Stimulated activated CD8-positive, alpha-beta memory T cell treated with anti-CD3 and anti-CD28 coated beads, Interleukin-12 subunit alpha, Interleukin-12 subunit beta, amount 100 ng/mL, for 1 hour (primary cell): ENCODE data around the gene CADM1.
"Not testable (repeated sequence)": the region's sequence is repeated elsewhere in the genome, so short reads cannot be mapped to it uniquely, and the experiment has no call there.

Experiments
- DNase-seq: peaks from one replicate; pipeline ENCODE4 v3.0.0-alpha.2; 2020; ENCODE audit warnings: low read depth

The CADM1 gene

DNA sequence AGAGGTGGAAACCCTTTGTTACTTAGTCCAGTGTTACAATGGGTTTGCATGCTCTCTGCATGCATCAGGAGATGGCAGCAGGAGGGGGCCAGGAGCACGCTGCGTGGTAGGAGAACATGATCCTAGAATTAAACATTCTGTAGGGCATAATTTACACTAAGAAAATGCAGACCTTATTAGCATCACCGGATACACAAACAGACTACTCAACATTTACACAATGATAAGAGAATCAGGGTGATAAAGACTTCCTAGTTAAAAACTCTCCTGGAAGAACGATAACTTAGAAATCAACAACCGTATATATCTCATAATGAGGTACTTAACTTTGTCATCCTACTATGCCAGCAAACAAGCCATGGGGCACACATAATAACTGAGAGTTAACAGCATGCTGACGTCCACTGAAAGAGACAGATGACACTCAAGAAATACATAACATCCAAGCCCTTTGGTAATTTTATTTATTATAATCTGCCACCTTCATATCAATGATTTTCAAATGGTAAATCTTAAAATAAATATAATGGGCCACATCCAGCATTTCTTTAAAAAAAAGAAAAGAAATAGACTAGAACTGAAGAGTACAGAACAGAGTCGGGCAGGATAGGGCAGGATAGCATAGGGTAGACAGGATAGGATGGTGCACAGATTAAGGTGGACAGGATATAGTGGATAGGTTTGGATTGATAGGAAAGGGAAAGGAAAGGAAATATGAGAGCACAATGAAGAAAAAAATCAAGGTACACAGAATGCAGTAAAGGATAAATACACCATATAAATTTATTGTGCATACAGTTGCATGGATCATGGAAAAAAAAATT lies 27.5 kb downstream of the CADM1 start:
- DNase-seq: no peak

DNA sequence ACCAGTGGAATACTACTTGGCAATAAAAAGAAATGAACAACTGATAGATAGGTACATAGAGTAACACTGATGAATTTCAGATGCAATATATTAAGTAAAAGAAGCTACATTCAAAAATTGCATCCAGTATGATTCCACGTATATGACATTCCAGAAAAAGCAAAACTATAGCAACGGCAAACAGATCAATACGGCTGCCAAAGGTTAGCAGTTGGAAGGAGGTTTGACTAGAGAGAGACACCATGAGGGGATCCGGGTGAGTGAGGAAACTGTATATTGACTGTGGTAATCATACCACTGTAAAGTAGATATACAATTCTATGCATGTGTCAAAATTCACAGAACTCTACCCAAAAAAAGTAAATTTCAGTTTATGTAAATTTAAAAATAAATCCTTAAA lies 28.7 kb downstream of the CADM1 start:
- DNase-seq: no peak

DNA sequence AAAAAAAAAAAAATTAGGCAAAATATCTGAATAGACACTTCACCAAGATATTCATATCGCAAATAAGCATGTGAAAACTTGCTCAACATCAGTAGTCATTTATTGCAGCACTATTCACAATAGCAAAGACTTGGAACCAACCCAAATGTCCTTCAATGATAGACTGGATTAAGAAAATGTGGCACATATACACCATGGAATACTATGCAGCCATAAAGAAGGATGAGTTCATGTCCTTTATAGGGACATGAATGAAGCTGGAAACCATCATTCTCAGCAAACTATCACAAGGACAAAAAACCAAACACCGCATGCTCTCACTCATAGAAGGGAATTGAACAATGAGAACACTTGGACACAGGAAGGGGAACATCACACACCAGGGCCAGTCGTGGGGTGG lies 29.9 kb downstream of the CADM1 start:
- not testable (repeated sequence) for DNase-seq

DNA sequence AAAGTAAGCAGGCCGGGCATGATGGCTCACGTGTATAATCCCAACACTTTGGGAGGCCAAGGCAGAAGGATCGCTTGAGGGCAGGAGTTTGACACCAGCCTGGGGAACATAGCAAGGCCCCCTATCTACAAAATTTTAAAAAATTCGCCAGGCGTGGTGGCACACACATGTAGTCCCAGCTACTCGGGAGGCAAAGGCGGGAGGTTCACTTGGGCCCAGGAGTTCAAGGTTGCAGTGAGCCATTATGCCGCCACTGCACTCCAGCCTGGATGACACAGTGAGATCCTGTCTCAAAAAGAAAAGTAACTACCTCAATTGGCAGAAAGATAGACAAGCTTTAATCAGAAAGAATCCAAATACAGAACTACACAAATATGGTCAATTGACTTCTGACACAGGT lies 31.0 kb downstream of the CADM1 start:
- DNase-seq: no peak

DNA sequence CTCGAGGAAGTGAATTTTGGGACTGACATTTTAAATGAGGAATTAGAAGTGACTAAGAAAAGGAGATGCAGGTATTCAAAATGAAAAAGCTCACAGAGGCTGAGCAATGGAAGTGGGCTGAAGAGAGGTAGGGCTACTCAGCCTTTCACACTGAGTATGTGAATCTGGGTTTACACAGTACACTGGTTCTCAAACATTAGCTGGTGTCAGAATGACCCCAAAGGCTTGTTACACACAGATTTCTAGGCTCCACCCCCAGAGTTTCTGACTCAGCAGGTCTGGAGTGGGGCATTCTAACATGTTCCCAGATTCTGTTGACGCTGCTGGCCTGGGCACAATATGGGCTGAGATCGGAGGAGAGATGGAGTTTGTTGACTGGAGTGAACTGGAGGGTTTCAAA lies 32.8 kb downstream of the CADM1 start:
- no peak for DNase-seq

GRCh38 chr11:115470928-115471327 lies 33.3 kb downstream of the CADM1 start:
- DNase-seq: no peak

- DNase-seq: no peak
These were observed 34.9 kb downstream of the CADM1 start for GRCh38 chr11:115469361-115469760.

GRCh38 chr11:115466122-115466521 lies 38.1 kb downstream of the CADM1 start:
- no peak for DNase-seq

GRCh38 chr11:115464269-115464668 lies 39.9 kb downstream of the CADM1 start:
- DNase-seq: no peak

- DNase-seq: no peak
These were observed 40.6 kb downstream of the CADM1 start for GRCh38 chr11:115463606-115464005.

DNA sequence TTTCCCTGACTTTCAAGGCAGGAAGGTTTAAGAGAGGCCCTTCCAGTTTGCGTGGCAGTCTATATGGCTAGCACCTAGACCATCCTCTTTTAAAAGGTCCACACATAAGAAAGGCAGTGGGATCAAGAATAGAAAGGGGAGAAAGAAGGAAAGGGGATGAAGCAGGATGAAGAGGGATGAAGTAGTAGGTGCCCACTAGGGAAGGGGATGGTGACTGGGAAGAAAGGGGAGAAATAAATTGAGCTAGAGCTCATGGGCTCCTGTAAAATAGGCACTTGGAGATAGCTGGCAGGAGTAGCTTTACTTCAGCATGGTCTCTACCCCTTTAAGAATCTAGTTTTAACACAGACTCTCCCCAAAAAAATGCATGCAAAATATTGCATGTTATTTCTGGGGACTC lies 41.5 kb downstream of the CADM1 start:
- no peak for DNase-seq

DNA sequence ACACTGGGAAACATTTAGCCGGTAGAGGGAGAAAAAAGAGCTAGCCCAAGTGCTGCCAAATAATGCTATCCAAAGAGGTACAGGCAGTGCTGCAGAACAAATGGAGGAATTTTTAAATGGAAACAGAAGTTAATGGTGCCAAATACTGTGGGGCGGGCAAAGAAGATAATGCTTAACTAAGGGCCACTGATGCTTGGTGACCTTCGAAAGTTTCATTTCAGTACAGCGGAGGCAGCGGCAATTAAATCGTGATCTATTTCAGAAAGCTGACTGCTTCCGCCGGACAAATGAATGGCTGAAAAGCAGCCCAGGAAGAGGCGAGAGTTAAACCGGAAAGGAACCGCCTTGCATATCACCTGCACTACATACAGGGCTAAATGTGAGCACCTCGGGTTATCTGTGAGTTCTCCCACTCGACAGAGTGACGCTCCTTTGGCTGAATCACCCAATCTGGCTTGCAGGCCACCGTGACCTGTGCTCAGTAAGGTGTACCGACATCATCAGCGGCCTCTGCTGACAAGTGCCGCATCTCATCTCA lies 42.1 kb downstream of the CADM1 start:
- no peak for DNase-seq

GRCh38 chr11:115460512-115460911 lies 43.7 kb downstream of the CADM1 start:
- no peak for DNase-seq

DNA sequence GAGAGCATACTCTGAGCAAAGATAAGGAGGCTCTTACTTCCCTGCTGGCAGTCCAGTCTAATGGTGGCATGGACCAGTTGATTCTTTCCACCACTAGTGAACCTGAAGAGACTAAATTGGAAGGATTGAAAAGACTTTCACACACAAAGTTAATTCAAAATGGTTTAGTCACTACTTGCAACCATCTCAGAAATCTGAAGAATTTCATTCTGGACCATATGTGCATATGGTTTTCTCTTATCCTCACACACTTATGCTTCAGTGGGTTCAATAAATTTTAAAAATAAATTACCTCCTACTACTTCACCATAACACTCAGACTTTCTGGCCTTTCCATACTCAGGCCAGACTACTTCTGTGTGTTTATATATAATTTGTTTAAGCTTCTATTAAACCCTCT lies 44.7 kb downstream of the CADM1 start:
- DNase-seq: no peak

GRCh38 chr11:115458877-115459276 lies 45.3 kb downstream of the CADM1 start:
- DNase-seq: no peak

GRCh38 chr11:115456019-115456418 lies 48.2 kb downstream of the CADM1 start:
- DNase-seq: no peak

DNA sequence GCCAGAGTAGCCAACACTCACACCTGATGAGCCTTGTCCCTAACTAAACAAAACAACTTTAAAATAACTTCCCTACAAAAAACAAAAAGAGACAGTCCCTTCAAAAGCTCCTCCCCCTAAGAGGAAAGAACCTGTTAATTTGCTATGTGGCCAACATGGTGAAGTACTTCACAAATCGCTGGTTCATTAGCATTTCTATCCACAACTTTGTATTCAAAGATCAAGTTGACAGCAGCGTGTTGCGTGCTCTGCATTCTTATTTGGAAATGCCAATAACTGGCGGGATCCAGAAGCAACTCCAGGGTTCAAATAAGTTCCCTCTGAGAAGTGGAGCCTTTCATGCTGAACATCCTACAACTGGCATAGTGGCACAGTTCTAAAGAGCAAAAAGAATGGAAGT lies 48.6 kb downstream of the CADM1 start:
- no peak for DNase-seq

DNA sequence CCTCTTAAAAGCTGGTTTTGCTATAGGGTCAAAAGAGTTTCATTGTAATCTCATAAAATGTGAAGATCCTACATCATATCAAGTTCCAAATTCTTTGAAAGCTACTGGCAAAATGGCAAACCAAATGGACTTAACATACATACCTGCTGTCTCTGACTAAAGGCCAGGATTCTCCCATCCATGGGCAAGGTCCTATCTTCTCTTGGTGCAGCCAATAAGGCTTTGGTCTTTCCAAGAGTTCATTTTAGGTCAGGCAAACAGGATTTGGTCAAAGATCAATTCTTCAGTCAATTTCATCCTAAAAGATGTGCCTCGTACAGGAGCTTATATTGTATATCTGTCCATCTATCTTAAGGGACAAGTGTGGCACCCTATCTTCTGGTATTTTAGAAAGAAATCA lies 49.7 kb downstream of the CADM1 start:
- DNase-seq: no peak

DNA sequence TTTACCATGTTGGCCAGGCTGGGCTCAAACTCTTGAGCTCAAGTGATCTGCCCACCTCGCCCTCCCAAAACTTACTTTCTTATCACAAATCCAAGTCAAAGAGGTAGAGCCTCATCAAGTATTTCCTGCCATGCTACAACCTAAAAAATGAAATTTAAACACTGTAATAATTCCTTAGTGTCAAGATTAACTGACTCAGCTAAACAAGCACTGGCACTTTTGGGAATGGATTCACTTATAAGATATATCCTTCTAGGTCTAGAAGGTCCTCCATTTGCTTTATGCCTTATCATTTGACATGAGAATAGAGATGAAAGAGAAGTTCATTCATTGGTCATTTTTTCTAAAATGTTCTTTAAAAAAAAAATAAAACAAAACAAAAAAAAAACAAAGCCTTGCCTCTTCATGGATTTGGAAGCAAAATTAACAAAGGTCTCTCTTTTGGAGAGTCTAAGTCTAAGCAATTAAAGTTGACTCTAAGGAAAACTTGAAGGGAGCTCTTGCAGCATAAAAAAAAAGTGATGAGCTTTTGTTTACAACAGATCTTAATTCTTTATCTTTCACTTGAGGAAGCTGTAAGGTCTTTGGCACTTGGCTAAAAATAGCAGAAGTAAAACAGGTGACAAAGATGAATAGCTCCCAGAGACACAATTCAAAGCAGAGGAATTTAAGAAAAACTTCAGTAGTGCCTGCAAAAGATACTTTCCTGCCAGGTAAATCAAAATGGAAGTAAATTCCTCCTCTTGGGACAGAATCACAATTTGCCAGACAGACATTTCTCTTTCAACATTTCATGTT lies 50.3 kb downstream of the CADM1 start:
- DNase-seq: no peak

- no peak for DNase-seq
These were observed 52.0 kb downstream of the CADM1 start for GRCh38 chr11:115452241-115452640.

GRCh38 chr11:115450519-115450918 lies 53.7 kb downstream of the CADM1 start:
- DNase-seq: no peak

DNA sequence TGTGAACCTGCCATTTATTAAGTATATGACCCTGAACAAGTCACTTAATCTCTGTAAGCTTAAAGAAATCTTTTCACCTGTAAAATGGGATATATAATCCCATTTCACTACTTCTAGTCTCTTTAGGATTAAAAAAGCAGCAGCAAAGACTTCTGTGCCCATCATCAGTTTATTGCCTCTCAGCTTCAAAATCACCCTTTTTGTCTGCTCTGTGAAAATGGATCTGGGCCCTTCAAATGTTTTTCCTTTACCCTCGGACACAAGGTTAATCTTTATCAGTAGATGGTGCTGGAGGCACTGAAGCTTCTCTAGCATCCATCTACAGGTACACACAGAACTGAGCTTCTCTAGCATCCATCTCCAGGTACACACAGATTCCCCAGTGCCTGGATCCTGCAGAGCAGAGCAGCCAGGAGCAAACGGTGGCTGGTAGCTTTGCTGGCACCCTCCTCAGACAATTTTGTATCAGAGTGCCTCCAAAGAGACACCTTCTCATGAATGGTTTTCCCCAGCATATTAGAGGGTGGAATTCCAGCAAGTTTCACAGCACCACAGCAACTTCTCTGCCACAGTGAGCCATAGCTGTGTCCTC lies 56.8 kb downstream of the CADM1 start:
- no peak for DNase-seq

- DNase-seq: no peak
These were observed 58.0 kb downstream of the CADM1 start for GRCh38 chr11:115446214-115446613.
